CD4-positive, alpha-beta T cell treated with Interleukin-1 beta for 1 hour (primary cell): ENCODE results near the gene ACSF2.
"Not testable (repeated sequence)": the region's sequence is repeated elsewhere in the genome, so short reads cannot be mapped to it uniquely, and the experiment has no call there.

Source experiments
- DNase-seq, 2 donors: peaks; one replicate each; pipeline ENCODE4 v3.0.0-alpha.2; 2020 to 2022

Gene ACSF2

DNA sequence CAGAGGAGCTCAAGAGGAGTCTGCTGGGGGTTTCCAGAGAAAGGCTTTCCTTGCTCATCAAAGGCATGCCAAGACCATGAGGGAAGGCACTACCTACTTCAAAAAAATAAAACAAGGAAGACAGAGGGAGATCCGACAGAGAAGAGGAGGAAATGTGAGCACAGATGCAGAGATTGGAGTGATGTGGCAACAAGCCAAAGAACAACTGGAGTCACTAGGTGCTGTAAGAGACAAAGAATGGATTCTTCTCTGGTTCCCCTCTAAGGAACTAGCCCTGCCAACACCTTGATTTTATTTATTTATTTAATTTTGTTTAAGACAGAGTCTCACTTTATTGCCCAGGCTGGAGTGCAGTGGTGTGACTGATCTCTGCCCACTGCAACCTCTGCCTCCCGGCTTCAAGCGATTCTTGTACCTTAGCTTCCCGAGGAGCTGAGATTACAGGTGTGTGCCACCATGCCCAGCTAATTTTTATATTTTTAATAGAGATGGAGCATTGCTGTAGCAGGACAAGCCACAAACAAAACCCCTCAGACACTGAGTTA, 13.8 kb upstream of the ACSF2 start:
- DNase-seq, result no peak

DNA sequence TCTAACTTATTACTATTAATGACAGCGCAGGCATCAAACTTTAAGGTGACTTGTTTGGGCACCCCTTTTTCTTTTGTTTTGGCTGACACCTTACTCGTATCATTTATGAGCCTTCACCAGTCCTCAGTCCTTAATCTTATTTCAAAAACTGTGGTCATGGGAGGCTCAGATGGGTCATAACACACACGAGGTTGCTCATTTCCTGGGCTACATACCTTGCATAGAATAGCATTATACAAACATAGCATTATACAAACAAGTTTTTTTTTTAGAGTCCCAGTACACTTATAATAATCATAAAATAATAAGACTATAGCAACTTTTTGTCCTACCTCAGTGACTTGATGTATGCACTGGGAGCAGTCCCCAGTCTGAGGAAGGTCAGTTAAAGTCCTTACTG, 11.2 kb upstream of the ACSF2 start:
- no peak for DNase-seq

DNA sequence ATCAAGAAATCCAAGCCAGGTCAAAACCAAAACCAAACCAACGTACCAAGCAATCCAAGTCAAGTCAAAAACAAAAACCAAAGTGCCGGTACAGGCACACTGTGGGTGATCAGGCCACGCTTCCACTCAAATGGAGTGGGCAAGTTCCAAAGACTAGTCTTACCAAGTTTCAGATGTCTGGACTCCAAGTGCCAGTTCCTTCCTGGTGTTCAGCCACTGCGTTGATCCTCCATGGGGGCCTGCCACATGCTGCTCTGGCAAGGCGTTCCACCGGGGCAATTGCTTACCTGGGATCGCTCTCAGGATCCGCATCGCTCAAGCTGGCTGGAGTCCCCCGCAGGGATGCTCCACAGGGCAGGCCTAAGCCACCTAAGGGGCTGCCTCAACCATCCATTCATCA, 6.4 kb upstream of the ACSF2 start:
- not testable (repeated sequence) for DNase-seq

DNA sequence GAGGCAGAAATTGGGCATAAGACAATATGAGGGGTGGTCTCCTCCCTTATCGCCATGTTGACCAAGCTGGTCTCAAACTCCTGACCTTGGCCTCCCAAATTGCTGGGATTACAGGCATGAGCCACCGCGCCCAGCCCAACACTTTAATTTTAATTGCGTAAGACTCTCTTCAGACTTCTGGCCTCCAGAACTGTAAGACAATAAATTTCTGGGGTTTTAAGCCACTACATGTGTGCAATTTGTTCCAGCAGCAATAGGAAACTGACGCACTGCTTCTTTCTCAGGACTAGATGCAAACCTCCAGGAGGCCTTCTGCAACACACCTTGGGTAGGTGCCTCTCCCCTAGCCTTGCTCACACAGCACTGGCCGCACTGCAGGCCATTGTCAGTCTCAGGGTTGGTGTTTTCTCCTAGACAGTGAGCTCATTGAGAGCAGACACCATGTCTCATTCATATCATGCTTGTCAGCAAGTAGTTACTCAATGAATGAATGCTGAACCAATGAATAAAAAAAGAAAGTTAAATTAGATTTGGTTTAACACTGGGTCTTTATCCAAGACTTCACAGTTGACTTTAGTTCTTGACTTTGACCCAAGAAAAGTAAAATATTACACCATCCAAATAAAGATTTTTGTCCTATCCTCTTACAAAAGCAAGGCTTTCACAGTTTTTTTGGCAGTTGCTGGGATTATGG, 5.5 kb upstream of the ACSF2 start:
- DNase-seq, result no peak

DNA sequence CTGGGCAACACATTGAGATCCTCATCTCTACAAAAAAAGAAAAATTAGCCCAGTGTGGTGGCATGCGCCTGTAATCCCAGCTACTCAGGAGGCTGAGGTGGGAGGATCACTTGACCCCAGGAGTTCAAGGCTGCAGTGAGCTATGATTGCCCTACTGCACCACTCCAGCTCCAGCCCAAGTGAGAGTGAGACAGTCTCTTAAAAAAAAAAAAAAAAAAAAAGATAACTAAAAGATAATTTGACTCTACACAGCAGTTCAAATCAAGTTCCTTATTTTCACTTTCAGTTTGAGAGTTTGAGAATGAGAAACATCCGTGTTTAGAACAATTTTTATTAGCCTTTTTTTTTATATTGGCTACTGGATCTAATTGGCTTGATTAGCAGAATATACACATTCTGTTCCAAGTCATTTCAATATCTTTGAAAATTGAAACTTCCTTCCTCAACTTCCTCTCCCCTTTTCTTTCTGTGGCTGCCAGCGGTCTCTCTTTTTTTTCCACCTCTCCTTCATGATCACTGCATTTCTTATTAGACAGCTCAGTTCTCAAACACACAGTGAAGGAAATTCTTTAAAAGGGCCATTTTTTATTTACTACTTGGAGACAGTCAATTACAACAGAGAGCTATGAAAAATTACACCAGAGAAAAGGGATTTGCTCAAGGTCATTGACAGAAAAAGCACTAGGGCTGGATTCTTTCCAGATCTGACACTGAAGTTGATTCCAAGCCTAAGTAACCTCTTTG, 4.5 kb upstream of the ACSF2 start:
- peak in 1 of 2 donors; percentile 21 for DNase-seq

DNA sequence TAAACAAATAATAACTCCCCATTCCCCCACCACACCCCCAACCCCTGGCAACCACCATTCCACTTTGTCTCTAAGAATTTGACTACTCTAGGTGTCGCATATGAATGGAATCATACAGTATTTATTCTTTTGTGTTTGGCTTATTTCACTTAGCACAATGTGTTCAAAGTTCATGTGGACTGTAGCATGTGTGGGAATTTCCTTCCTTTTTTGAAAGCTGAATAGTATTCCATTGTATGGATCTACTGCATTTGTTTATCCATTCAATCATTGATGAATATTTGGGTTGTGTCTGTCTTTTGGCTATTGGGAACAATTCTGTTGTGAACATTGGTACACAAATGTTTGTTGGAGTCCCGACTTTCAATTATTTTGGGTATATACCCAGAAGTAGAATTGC, 3.3 kb upstream of the ACSF2 start:
- DNase-seq, result no peak

DNA sequence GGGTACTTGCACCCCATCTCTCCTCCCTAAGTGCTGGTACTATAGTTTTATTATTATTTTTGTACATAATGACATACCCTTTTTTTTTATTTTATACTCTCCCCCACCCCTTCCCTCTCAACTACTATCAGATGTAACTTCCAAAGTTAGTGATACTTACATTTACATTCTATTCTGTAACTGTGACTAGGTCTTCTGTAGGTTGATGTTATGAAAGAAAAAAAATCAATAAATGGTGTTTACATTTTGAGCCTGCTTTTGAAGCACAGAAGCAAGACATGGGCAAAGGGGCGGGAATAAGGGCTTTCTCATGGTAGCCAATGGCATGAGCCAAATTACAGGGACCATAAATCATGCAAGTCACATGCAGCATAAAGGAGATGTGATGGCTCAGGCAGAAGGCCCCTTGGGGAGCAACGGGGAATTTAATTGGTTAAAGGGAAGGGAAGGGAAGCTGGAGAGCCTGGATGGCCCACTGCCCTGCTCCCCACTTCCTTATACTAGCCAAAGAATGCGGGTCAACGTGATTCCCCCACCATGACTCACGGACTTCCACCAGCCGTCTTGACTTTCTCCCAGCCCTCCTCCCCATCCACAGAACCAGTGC, 2.4 kb upstream of the ACSF2 start:
- DNase-seq, result peak in 1 of 2 donors; percentile 5

DNA sequence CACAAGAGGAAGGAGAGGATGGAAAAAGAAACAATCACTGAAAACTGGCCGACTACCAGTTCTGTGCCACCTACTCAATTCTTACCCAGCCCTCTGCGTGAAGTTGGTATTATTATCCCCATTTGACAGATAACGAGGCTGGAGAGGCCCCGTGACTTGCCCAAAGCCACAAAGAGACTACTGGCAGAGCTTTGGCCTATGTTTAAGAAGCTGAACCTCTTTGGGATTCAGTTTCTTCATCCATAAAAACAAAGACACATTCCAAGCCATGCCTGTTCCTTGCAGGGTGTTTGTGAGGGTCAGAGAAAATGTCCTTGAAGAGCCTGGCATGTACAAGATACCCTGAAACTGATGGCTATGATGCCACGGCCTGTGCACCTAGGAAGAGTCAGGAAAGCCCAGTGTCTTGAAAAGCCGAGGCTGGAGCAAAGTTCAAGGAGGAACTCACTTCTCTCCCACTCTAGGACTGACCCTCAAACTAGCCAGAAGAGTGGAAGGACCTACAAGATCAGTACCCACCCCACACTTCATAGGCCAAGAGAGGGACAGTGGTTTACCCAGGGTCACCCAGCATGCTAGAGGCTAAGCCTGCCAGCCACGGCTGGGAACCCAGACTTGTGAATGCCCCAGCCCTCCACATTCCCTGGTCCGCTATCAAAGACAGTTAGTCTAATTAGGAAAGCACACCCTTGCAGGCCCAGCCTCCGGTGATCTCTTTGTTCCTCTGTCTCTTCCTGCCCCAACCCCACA, 1.6 kb upstream of the ACSF2 start:
- no peak for DNase-seq

DNA sequence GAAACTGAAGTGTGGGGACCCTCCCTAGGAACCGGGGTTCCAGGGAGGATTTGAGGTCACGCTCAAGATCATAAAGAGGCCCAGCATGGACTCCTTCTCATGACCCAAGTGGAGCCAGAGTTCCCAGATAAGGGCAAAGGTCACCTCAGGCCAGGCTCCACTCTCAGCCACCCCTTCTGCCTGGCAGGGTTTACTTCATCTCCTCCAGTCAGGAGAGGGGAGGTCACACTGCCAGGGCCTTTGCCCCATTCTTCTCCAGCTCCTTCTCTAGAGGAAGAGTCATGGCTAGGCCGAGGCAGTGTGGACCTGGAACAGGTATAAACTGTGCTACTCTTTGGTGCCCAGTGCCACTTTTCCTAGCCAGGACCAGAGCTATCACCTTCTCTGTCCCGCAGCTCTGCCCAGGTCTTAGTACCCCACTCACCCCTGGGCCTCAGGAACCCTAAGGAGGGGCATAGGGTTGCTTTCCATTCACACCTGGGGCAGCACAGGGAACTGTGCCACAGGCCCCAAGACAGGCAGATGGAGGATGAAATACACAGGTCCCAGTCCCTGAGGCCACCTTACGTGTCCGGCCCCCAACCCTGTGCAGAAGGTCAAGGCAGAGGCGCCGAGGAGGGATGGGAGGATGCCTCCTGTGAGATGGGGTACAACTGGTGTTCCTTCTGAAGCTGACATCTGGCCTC, 879 bp upstream of the ACSF2 start:
- no peak for DNase-seq

DNA sequence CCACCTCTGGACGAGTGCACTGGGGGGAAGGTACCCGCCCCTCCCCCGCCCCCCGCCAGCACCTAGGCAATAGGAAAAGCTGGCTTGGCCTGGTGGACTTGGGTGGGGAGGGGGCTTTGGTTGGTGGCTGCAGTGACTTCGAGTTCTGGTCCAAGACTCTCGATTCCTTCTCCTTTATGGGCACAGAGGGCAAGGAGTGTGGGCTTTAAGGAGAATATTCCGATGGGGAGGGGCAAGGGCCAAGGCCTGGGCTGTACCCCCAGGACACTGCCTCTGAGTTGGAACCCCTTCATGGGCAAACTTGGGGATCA, 409 bp downstream of the ACSF2 start:
- DNase-seq, result no peak

DNA sequence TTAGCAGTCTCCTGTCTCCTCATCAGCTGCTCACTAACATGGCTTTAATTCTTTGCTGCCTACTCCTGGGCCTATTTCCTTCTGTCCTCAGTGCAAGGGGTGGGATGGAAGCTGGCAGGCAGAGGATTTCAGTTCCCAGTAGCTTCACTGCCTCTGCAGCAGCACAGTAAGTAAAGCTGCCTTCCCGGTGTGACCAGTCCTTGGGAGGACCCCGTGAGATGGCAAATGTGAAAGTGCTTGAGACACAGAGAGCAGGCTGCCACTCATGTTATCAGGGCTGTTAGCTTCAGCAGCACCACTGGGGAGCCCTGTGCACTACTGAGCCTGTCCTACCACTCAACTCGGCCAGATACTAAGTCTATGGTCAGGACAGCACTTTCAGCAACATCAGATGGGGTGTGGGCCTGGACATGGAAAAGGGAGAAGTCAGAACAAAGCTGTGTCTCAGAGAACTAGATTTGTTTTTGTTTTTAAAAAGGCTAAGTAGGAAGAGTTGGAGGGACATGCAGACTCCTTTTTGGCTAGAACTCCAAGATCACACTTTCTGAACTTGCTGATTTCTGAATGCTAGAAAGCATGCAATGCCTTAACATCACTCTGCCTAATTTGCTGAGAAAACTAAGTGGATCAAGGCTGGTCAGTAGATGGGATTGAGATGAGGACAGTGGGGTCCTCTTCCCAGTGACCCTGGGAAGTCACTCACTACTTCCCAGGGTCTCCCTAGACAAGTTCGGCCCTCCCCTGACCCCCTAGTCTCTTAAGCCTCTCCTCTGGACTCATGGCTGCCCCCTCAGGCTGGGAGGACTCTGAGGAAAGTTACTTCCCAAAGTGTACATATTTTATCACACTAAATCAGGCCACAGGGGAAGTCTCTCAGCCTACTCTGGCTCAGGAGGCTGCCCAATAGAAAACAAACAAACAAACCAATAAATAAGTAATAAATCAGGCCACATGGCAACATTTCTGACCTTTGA, 1.1 kb downstream of the ACSF2 start:
- peak; percentile 6 to 19 for DNase-seq

DNA sequence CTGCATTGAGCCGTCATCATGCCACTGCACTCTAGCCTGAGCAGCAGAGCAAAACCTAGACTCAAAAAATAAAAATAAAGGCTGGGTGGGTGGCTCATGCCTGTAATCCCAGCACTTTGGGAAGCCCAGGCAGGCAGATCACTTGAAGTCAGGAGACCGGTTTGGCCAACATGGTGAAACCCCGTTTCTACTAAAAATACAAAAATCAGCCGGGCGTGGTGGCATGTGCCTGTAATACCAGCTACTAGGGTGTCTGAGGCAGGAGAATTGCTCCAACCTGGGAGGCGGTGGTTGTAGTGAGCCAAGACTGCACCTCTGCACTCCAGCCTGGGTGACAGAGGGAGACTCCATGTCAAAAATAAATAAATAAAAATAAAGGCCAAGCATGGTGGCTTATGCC, 2.1 kb downstream of the ACSF2 start:
- DNase-seq, result not testable (repeated sequence)

DNA sequence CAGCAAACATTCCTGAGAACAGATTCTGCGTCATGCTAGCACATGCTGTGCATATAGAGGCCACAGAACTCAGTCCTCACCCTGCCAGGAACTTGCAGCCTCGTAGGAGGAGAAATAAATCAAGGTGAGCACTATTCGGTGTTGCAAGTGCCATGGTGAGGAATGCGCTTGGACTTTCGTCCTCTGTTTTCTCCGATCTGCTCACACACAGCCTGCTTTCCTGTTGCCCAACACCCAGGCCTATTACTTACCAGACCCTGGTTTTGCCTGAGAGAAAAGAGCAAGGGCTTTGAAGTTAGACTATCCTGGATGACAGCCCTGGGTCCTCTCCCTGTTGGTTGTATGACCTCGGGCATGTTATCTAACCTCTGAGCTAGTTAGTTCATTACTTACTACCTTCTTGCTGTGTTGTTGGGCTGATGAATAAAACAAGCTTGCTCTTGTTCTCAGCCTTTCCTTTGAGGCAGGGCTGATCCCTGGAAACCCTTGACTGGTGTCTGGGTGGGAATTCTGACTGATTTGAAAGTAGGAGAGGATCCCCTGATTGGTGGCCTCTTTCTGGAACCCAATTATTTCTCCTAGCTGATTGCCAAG, 2.9 kb downstream of the ACSF2 start:
- no peak for DNase-seq

DNA sequence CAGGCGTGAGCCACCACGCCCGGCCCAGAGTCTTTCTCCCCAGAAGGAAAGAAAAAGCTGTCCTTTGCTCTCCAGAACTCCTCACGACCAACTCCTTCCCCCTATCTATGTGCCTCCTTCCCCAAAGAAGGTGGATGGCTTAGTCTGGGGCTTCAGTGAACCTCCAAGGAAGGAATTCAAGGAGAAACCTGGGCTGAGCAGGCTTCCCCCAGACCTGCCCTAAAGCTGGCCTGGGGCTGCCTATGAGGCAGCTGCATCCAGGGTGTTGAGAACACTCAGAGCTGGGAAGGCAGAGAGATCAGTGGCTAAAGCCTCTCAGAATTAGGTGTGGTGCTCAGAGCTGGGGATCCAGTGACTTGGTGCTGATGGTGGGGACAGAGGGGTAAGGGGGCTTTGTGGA, 3.8 kb downstream of the ACSF2 start:
- no peak for DNase-seq

DNA sequence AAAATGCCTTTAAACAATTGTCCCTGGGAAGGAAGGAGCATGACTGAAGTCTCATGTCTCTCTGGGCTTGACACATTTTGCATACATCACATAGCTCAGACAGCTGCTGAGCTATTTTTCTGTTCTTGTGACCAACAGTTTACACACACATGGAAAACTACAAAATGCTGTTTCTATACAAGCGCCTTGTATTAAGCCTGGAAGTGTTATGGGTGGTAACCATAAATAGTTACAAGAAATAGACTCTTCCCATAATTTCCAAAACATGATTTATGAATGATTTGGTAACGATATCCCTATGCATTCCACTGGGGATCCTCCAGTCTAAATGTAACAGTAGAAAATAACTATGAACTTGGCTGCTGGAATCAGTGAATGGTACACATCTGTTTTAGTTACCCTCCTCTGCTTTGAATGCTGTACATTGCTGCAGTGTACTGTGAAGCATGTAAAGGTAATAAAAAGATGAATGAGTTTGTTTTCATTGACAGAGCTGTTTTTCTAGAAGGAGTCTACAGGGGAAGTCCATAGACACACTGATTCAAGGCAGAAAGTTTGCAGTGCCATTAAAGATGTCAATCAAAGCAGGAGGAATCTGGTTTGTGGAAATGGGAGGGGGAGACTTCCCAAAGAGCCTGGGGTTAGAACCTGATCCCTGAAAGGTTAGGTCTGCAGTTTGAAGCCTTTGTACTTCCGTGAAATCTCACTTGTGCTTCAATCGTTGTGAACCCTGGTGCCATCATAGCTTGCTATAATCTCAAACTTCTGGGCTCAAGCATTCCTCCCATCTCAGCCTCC, 5.0 kb downstream of the ACSF2 start:
- no peak for DNase-seq

DNA sequence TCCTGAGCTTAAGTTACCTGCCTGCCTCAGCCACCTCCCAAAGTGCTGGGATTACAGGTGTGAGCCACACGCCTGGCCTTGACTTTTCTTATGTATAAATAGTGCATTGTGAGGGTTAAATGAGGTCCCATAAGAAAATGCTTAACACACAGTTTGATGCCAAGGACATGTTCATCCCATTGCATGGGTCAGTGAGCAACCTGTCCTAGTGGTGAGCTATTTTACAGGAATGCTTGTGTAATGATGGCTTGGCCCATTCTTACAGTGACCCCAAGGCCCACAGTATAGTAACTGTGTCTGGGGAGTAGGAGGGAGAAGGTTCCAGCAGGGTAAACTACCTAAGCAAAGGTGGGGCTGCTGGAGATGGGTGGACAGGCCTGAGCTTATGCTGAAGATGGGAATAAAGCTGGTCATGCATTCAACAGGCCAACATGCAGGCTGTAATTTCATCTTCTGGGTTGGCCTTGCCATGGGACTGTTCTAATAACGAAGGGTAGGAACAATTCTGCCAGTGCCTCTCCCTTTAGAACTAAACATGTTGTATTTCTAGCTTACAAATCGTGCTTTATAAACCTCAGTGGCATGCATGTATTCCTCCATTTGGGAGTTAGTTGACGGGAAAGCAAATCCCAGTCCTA, 6.2 kb downstream of the ACSF2 start:
- no peak for DNase-seq

DNA sequence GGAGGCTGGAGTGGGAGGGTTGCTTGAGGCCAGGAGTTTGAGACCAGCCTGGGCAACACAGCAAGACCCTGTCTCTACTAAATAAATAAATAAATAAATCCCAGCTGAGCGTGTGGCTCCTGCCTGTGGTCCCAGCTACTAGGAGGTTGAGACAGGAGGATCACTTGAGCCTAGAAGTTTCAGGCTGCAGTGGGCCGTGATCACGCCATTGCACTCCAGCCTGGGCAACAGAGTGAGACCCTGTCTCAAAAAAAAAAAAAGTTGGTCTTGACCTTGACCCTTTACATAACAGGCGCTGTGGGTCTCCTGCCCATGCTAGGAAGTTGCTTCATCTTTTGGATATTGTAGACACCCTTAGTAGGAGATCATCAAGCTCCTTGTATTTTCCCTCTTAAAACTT, 11.4 kb downstream of the ACSF2 start:
- no peak for DNase-seq

DNA sequence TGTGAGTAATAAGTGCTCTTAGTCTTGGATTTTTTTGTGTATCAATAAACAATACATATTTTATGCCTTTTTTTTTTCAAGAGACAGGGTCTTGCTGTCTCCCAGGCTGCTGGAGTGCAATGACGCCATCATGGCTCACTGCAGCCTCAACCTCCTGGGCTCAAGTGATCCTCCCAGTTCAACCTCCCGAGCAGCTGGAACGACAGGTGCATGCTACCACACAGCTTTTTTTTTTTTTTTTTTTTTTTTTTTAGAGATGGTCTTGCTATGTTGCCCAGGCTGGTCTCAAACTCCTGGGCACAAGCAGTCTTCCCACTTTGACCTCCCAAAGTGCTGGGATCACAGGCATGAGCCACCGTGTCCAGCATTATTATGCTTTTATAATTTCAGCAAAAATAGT, 13.0 kb downstream of the ACSF2 start:
- DNase-seq, result no peak

DNA sequence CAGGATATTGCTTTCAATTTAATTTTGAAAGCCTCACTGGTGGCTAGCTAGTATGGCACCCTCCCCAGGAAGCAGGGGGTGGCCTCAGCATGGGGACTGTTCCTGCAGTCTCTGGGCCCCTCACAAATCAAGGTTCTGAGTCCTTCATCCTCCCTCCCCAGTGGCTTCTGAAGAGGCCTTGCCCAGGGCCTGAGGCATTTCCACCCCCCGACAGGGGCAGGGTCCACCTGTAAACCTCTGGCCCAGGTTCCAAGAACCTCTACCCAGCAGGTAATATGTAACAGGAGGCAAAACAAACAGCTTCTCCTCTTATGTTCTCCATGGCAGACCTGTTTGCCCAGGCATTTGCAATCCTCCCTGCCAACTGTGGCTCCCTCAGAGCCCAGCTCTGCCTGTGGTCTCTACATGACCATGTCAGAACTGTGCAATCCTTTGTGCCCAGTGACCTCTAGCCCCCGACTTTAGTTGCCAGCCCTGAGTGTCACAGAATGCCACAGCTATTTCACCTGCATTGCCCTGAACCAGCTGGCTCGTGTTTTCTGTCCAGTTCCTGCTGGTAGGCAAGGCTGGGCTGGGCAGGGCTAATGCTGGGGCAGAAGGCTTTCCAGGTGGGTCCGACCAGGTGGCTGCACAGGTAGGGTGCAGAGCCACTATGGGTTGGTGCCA, 14.3 kb downstream of the ACSF2 start:
- DNase-seq, result no peak
